Muscle of leg (tissue), 11 donors: ENCODE measurements around the gene R3HDM2. TPM values are rescaled to one million over a fixed set of nuclear protein-coding genes. Genes with fewer than 3 reads are reported as not detected.

Experiments
- DNase-seq: peaks from one replicate; pipeline ENCODE4 v3.0.0; 2013
- H3K27ac ChIP-seq: one replicate; pipeline ENCODE4 v1.5.1; 2013; ENCODE audit warnings: mild to moderate bottlenecking, low read length, control low read depth
- H3K27me3 ChIP-seq: one replicate; pipeline ENCODE4 v1.6.1; 2013; ENCODE audit warnings: low read length; ENCODE audit not compliant: control insufficient read depth, insufficient read depth
- H3K36me3 ChIP-seq: one replicate; pipeline ENCODE4 v1.6.1; 2013; ENCODE audit warnings: low read length; ENCODE audit not compliant: control insufficient read depth, insufficient read depth
- H3K4me1 ChIP-seq: one replicate; pipeline ENCODE4 v1.6.1; 2013; ENCODE audit warnings: low read length; ENCODE audit not compliant: control insufficient read depth, insufficient read depth
- H3K4me3 ChIP-seq: one replicate; pipeline ENCODE4 v1.5.1; 2013; ENCODE audit warnings: low read length, control low read depth
- H3K9me3 ChIP-seq: replicated peaks from 2 replicates; pipeline ENCODE4 v1.6.1; 2013; ENCODE audit warnings: low read depth, low read length; ENCODE audit not compliant: control insufficient read depth
- WGBS: methylation state at CpG from one replicate; pipeline ENCODE4 v1.1.5; 2013; ENCODE audit warnings: missing lambda C conversion rate; ENCODE audit not compliant: insufficient coverage; 5-methylcytosine and 5-hydroxymethylcytosine counted together
- polyA plus RNA-seq, 8 donors: library from polyadenylated mRNA; unstranded; fragments of 120-200 nt; gene quantifications; one replicate each; pipeline versions ENCODE4 v1.2.1 to v1.2.3, GENCODE V29; 2013; ENCODE audit warnings: inconsistent platforms in 1 of 8, low replicate concordance in 1 of 8; ENCODE audit not compliant: insufficient read length in 8 of 8, insufficient read depth in 1 of 8
- total RNA-seq: library from RNA; stranded (reverse); fragments of 120-200 nt; gene quantifications from one replicate; pipeline ENCODE4 v1.2.4, GENCODE V29; 2013

Gene R3HDM2
- total and polyA plus RNA-seq, 9 donors: 20.2 to 52.6 (median 39.6) TPM

- peaks cover 85% of the 10 kb centered on the region for H3K27me3 ChIP-seq
- peaks cover 85% of the 10 kb centered on the region for H3K4me1 ChIP-seq
- no peak for DNase-seq
- peaks cover 23% of the 10 kb centered on the region for H3K36me3 ChIP-seq
- no peak overlapping the region for H3K27ac ChIP-seq
- 8% methylated on average over 29 of the region's 63 CpGs for WGBS
- no peaks in the 10 kb centered on the region for H3K9me3 ChIP-seq
- H3K4me3 ChIP-seq: peak overlapping the region; percentile 18
Observed at GRCh38 chr12:57237932-57238853, 192.7 kb downstream of the R3HDM2 start.

- H3K4me1 ChIP-seq: peaks cover 78% of the 10 kb centered on the region
- no peak for DNase-seq
Observed at GRCh38 chr12:57237596-57237931, 193.3 kb downstream of the R3HDM2 start.

GRCh38 chr12:57236925-57237595 lies 193.8 kb downstream of the R3HDM2 start:
- peaks cover 73% of the 10 kb centered on the region for H3K4me1 ChIP-seq
- peak; percentile 71 for DNase-seq
- H3K36me3 ChIP-seq: peaks cover 35% of the 10 kb centered on the region
- no peaks in the 10 kb centered on the region for H3K9me3 ChIP-seq
- 7% methylated on average over 3 of the region's 9 CpGs for WGBS
- peak overlapping the region; percentile 15 for H3K4me3 ChIP-seq
- no peak overlapping the region for H3K27ac ChIP-seq
- peaks cover 74% of the 10 kb centered on the region for H3K27me3 ChIP-seq

More at GRCh38 chr12:57237596-57237931, 193.3 kb downstream of the R3HDM2 start:
- no CpG with 5 or more reads among the region's 5 CpGs for WGBS
- no peak overlapping the region for H3K4me3 ChIP-seq
- H3K36me3 ChIP-seq: peaks cover 30% of the 10 kb centered on the region
- peaks cover 79% of the 10 kb centered on the region for H3K27me3 ChIP-seq
- H3K9me3 ChIP-seq: no peaks in the 10 kb centered on the region
- no peak overlapping the region for H3K27ac ChIP-seq

GRCh38 chr12:57236201-57236924 lies 194.5 kb downstream of the R3HDM2 start:
- peaks cover 41% of the 10 kb centered on the region for H3K36me3 ChIP-seq
- H3K4me3 ChIP-seq: peak overlapping the region; percentile 15
- no peak for DNase-seq
- H3K9me3 ChIP-seq: no peaks in the 10 kb centered on the region
- H3K4me1 ChIP-seq: peaks cover 66% of the 10 kb centered on the region
- no peak overlapping the region for H3K27ac ChIP-seq
- H3K27me3 ChIP-seq: peaks cover 67% of the 10 kb centered on the region
- 11% methylated on average over 32 of the region's 40 CpGs for WGBS

GRCh38 chr12:57235728-57236131 lies 195.1 kb downstream of the R3HDM2 start:
- no peak for DNase-seq
- Histone ChIP-seq H3K27ac (peak overlapping the region; percentile 13), H3K27me3 (peaks cover 60% of the 10 kb centered on the region), H3K9me3 (no peaks in the 10 kb centered on the region), H3K36me3 (peaks cover 46% of the 10 kb centered on the region), H3K4me1 (peaks cover 65% of the 10 kb centered on the region), H3K4me3 (peak overlapping the region; percentile 15)
- WGBS: 33% methylated on average over 5 of the region's 8 CpGs

- H3K36me3 ChIP-seq: peaks cover 46% of the 10 kb centered on the region
- peaks cover 55% of the 10 kb centered on the region for H3K27me3 ChIP-seq
- no peak for DNase-seq
- H3K4me1 ChIP-seq: peaks cover 65% of the 10 kb centered on the region
- H3K9me3 ChIP-seq: no peaks in the 10 kb centered on the region
- H3K27ac ChIP-seq: peak overlapping the region; percentile 13
- peak overlapping the region; percentile 15 for H3K4me3 ChIP-seq
- 58% methylated on average over 18 of the region's 26 CpGs for WGBS
Observed at GRCh38 chr12:57235017-57235727, 195.7 kb downstream of the R3HDM2 start.

GRCh38 chr12:57234571-57235016 lies 196.2 kb downstream of the R3HDM2 start:
- H3K27me3 ChIP-seq: peaks cover 49% of the 10 kb centered on the region
- no peak overlapping the region for H3K4me3 ChIP-seq
- H3K27ac ChIP-seq: no peak overlapping the region
- peaks cover 64% of the 10 kb centered on the region for H3K4me1 ChIP-seq
- peaks cover 46% of the 10 kb centered on the region for H3K36me3 ChIP-seq
- no peak for DNase-seq
- WGBS: 47% methylated on average over 5 of the region's 10 CpGs
- H3K9me3 ChIP-seq: no peaks in the 10 kb centered on the region

- H3K27me3 ChIP-seq: peaks cover 45% of the 10 kb centered on the region
- DNase-seq: no peak
- no peaks in the 10 kb centered on the region for H3K9me3 ChIP-seq
- peak overlapping the region; percentile 13 for H3K27ac ChIP-seq
- peaks cover 62% of the 10 kb centered on the region for H3K4me1 ChIP-seq
- peaks cover 46% of the 10 kb centered on the region for H3K36me3 ChIP-seq
- H3K4me3 ChIP-seq: no peak overlapping the region
- WGBS: 63% methylated on average over 2 of the region's 3 CpGs
Observed at GRCh38 chr12:57234233-57234570, 196.6 kb downstream of the R3HDM2 start.

- Histone ChIP-seq H3K4me1 (peaks cover 60% of the 10 kb centered on the region), H3K27ac (peak overlapping the region; percentile 13), H3K36me3 (peaks cover 46% of the 10 kb centered on the region), H3K9me3 (no peaks in the 10 kb centered on the region), H3K27me3 (peaks cover 39% of the 10 kb centered on the region), H3K4me3 (no peak overlapping the region)
- DNase-seq: no peak
- 76% methylated on average over 3 of the region's 15 CpGs for WGBS
Observed at GRCh38 chr12:57233357-57234232, 197.2 kb downstream of the R3HDM2 start.
